OCI-LY7 (cell line): ENCODE results near the gene NSL1.

ENCODE experiments used
- EZH2phosphoT487 ChIP-seq: fragments of 200-600 bp; sonication (generic); IDR thresholded peaks from 2 replicates; pipeline ENCODE4 v1.6.1; 2018; ENCODE audit warnings: low read depth, borderline replicate concordance, mild to moderate bottlenecking, mixed run types, antibody characterized with exemption, low read length, moderate library complexity, mixed read lengths
- TF ChIP-seq, protein P1 (sequence below): fragments of 200-600 bp; sonication (generic); conservative IDR thresholded peaks from 2 replicates; pipeline ENCODE4 v1.5.1; 2014; ENCODE audit warnings: mild to moderate bottlenecking, antibody characterized with exemption, low read length, moderate library complexity, mixed read lengths

DNA sequence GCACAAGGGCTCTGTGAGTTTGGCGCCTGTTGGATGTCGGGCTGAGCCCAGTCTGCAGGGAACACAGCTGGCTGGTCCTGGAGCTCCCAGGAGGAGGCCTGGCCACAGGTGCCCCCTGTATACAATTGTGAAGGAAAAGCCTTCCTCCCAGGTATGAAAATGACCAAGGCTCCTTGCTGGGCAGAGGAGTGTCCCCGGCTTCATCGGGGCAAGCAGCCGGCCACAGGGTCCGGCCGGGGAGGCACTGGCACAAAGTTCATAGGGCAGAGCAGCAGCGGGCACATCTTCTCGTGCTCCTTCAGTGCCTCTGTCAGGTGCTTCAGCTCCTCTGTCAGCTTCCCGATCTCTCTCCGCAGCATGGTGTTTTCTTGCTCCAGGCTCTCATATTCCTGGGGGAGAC, 105.0 kb downstream of the NSL1 start:
- TF ChIP-seq, protein P1, sequence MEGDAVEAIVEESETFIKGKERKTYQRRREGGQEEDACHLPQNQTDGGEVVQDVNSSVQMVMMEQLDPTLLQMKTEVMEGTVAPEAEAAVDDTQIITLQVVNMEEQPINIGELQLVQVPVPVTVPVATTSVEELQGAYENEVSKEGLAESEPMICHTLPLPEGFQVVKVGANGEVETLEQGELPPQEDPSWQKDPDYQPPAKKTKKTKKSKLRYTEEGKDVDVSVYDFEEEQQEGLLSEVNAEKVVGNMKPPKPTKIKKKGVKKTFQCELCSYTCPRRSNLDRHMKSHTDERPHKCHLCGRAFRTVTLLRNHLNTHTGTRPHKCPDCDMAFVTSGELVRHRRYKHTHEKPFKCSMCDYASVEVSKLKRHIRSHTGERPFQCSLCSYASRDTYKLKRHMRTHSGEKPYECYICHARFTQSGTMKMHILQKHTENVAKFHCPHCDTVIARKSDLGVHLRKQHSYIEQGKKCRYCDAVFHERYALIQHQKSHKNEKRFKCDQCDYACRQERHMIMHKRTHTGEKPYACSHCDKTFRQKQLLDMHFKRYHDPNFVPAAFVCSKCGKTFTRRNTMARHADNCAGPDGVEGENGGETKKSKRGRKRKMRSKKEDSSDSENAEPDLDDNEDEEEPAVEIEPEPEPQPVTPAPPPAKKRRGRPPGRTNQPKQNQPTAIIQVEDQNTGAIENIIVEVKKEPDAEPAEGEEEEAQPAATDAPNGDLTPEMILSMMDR, result no peak
- TF ChIP-seq EZH2phosphoT487, result no peak
